Keratinocyte (primary cell): ENCODE data around the gene ZFP69.

Experiments
- EZH2 ChIP-seq: IDR thresholded peaks from one replicate; pipeline ENCODE4 v1.6.1; 2012; ENCODE audit warnings: inconsistent platforms, mild to moderate bottlenecking, low read length, moderate library complexity
- TF ChIP-seq, protein P1 (sequence below), 3 experiments: IDR thresholded peaks in 1 of 3; conservative IDR thresholded peaks in 1 of 3; optimal IDR thresholded peaks in 1 of 3; 2 replicates in 2 of 3; 3 replicates in 1 of 3; pipeline versions ENCODE3 to v1.5.1; 2011; ENCODE audit warnings: low read length in 3 of 3, mild to moderate bottlenecking in 3 of 3, moderate library complexity in 2 of 3, control low read depth in 1 of 3, inconsistent platforms in 1 of 3; ENCODE audit not compliant: insufficient read depth in 2 of 3; ENCODE audit errors: extremely low read depth in 1 of 3

DNA sequence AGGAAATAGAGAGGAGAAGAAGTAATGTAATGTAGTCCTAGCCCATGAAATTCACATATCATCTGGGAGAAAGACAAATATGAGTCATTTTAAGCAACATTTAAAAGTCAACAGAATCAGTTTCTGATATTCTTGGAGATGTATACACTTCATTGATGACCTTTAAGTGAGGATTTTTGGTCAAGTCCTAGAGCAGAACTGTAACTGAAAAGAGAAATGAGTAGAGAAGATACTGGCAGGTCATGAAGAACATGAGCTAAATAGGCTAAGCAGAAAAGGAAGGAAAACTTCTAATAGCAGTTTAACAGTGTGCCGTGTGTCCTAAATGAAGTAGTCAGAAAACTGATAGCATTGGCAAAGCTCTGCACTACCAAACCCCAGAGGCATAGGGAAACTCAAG is 22.2 kb upstream of the ZFP69 start:
- TF ChIP-seq, protein P1, sequence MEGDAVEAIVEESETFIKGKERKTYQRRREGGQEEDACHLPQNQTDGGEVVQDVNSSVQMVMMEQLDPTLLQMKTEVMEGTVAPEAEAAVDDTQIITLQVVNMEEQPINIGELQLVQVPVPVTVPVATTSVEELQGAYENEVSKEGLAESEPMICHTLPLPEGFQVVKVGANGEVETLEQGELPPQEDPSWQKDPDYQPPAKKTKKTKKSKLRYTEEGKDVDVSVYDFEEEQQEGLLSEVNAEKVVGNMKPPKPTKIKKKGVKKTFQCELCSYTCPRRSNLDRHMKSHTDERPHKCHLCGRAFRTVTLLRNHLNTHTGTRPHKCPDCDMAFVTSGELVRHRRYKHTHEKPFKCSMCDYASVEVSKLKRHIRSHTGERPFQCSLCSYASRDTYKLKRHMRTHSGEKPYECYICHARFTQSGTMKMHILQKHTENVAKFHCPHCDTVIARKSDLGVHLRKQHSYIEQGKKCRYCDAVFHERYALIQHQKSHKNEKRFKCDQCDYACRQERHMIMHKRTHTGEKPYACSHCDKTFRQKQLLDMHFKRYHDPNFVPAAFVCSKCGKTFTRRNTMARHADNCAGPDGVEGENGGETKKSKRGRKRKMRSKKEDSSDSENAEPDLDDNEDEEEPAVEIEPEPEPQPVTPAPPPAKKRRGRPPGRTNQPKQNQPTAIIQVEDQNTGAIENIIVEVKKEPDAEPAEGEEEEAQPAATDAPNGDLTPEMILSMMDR (optimal IDR thresholded peaks at IDR 0.05 in 1 of 3, IDR thresholded peaks at IDR 0.05 in 1 of 3, conservative IDR thresholded peaks at IDR 0.05 in 1 of 3; ENCODE audit: extremely low read depth in 1 of 3, insufficient read depth in 2 of 3, low read length in 3 of 3), result no peak
- no peak for TF ChIP-seq EZH2
